MM.1S (cell line): ENCODE measurements around the gene UGT2B15.
"Not testable (repeated sequence)": the region's sequence is repeated elsewhere in the genome, so short reads cannot be mapped to it uniquely, and the experiment has no call there.

Source experiments
- CTCF ChIP-seq: fragments of 300-600 bp; sonication (generic); IDR thresholded peaks from 2 replicates; pipeline ENCODE4 v1.5.1; 2016; ENCODE audit warnings: antibody characterized with exemption, low read length, mixed read lengths
- EZH2 ChIP-seq: fragments of 300-600 bp; sonication (generic); optimal IDR thresholded peaks from 2 replicates; pipeline ENCODE3; 2017; ENCODE audit warnings: low read depth, mild to moderate bottlenecking, antibody characterized with exemption, low read length, mixed read lengths

GRCh38 chr4:68664721-68665120 lies 5.7 kb downstream of the UGT2B15 start:
- TF ChIP-seq CTCF, EZH2: not testable (repeated sequence)
